Epithelial cell of alveolus of lung (primary cell): ENCODE results near the gene FLCN. TPM values are rescaled to one million over a fixed set of nuclear protein-coding genes. Genes with fewer than 3 reads are reported as not detected.

Source experiments
- total RNA-seq: library from RNA; depleted of rRNA; stranded (reverse); fragments of >200 nt; gene quantifications from 2 replicates; pipeline ENCODE4 v1.2.1, GENCODE V29; 2015

FLCN gene
- total RNA-seq: 16.5 and 28.8 TPM in 2 replicates

GRCh38 chr17:17237026-17237799 is at the start of gene FLCN:
TSS of gene FLCN (minus strand) at chr17:17237168. CDS start at chr17:17228137, 9,031 bp downstream.

GRCh38 chr17:17280613-17281549 is 43.9 kb upstream of the FLCN start, which contains the start of gene COPS3:
TSS of gene COPS3 (minus strand) at chr17:17281246. CDS start at chr17:17281186, 60 bp downstream.

GRCh38 chr17:17206124-17206912 is 30.6 kb downstream of the FLCN start, which contains the start of gene PLD6:
TSS of gene PLD6 (minus strand) at chr17:17206333. CDS start at chr17:17206286, 47 bp downstream.

Other genes starting within 250 kb of the FLCN start
- gene MPRIP, start 194.7 kb downstream of the FLCN start, total RNA-seq: 84.8 and 91.2 TPM in 2 replicates
- gene PLD6, start 30.8 kb downstream of the FLCN start, total RNA-seq: 1.3 and 1.4 TPM in 2 replicates
- gene COPS3, start 44.1 kb upstream of the FLCN start, total RNA-seq: 75.3 and 80.9 TPM in 2 replicates
- gene NT5M, start 66.2 kb upstream of the FLCN start, total RNA-seq: 1.3 and 1.9 TPM in 2 replicates
- gene MED9, start 239.8 kb upstream of the FLCN start, total RNA-seq: 10.6 and 12.8 TPM in 2 replicates